ENCODE results near the gene RELN.

RELN gene

GRCh38 chr7:103966593-103967277 lies 22.7 kb downstream of the RELN start:
- no peak for ATAC-seq
- no peak for TF ChIP-seq TCF4 (CRISPR knock-in tag; IDR thresholded peaks at IDR 0.05; ENCODE audit: borderline replicate concordance)
- TF ChIP-seq BACH2 (CRISPR knock-in tag; IDR thresholded peaks at IDR 0.05; ENCODE audit: borderline replicate concordance), result no peak
- no peak for TF ChIP-seq TOX (CRISPR knock-in tag; IDR thresholded peaks at IDR 0.05; ENCODE audit: borderline replicate concordance)
- TF ChIP-seq POU6F1 (CRISPR knock-in tag; IDR thresholded peaks at IDR 0.05; ENCODE audit: borderline replicate concordance, low read depth), result no peak

GRCh38 chr7:103964269-103964668 lies 25.2 kb downstream of the RELN start:
- TF ChIP-seq OSR1 (CRISPR knock-in tag; IDR thresholded peaks at IDR 0.05) (no peak), ESRRG (CRISPR knock-in tag; IDR thresholded peaks at IDR 0.05) (no peak), TOX (CRISPR knock-in tag; IDR thresholded peaks at IDR 0.05; ENCODE audit: borderline replicate concordance) (no peak), CSRNP3 (CRISPR knock-in tag; IDR thresholded peaks at IDR 0.05) (no peak), RARB (CRISPR knock-in tag; IDR thresholded peaks at IDR 0.05) (no peak), ZNF565 (CRISPR knock-in tag; conservative IDR thresholded peaks at IDR 0.05; ENCODE audit: low read depth) (no peak), ZFP30 (CRISPR knock-in tag; IDR thresholded peaks at IDR 0.05) (no peak), CREB5 (CRISPR knock-in tag; IDR thresholded peaks at IDR 0.05; ENCODE audit: low read depth) (no peak)
- no peak for ATAC-seq

GRCh38 chr7:103962070-103962469 lies 27.4 kb downstream of the RELN start:
- ATAC-seq, result no peak

GRCh38 chr7:103958284-103958818 lies 31.1 kb downstream of the RELN start:
- ATAC-seq, result no peak

More at GRCh38 chr7:103962070-103962469, 27.4 kb downstream of the RELN start:
- TF ChIP-seq PATZ1 (CRISPR knock-in tag; IDR thresholded peaks at IDR 0.05; ENCODE audit: borderline replicate concordance) (no peak), ESRRG (CRISPR knock-in tag; IDR thresholded peaks at IDR 0.05) (no peak), TOX (CRISPR knock-in tag; IDR thresholded peaks at IDR 0.05; ENCODE audit: borderline replicate concordance) (no peak), OSR1 (CRISPR knock-in tag; IDR thresholded peaks at IDR 0.05) (no peak), POU6F1 (CRISPR knock-in tag; IDR thresholded peaks at IDR 0.05; ENCODE audit: borderline replicate concordance, low read depth) (no peak)

GRCh38 chr7:103955985-103956384 lies 33.5 kb downstream of the RELN start:
- no peak for ATAC-seq
- TF ChIP-seq OSR1 (CRISPR knock-in tag; IDR thresholded peaks at IDR 0.05), result no peak
- no peak for TF ChIP-seq ZNF565 (CRISPR knock-in tag; conservative IDR thresholded peaks at IDR 0.05; ENCODE audit: low read depth)
- no peak for TF ChIP-seq ZNF70 (CRISPR knock-in tag; IDR thresholded peaks at IDR 0.05)
- TF ChIP-seq GLIS3 (CRISPR knock-in tag; IDR thresholded peaks at IDR 0.05), result no peak
- no peak for TF ChIP-seq TSHZ2 (CRISPR knock-in tag; IDR thresholded peaks at IDR 0.05)
- no peak for TF ChIP-seq RARB (CRISPR knock-in tag; IDR thresholded peaks at IDR 0.05)
- TF ChIP-seq ESRRG (CRISPR knock-in tag; IDR thresholded peaks at IDR 0.05), result no peak
- TF ChIP-seq CSRNP3 (CRISPR knock-in tag; IDR thresholded peaks at IDR 0.05), result no peak
- no peak for TF ChIP-seq ZFP3 (CRISPR knock-in tag; IDR thresholded peaks at IDR 0.05)
- no peak for TF ChIP-seq ZNF8 (CRISPR knock-in tag; IDR thresholded peaks at IDR 0.05)
- no peak for TF ChIP-seq ZFP30 (CRISPR knock-in tag; IDR thresholded peaks at IDR 0.05)
- TF ChIP-seq SNAI2 (CRISPR knock-in tag; IDR thresholded peaks at IDR 0.05), result no peak

More at GRCh38 chr7:103958284-103958818, 31.1 kb downstream of the RELN start:
- no peak for TF ChIP-seq ZNF70 (CRISPR knock-in tag; IDR thresholded peaks at IDR 0.05)
- TF ChIP-seq PPARA (CRISPR knock-in tag; IDR thresholded peaks at IDR 0.05; ENCODE audit: borderline replicate concordance), result no peak
- no peak for TF ChIP-seq TOX (CRISPR knock-in tag; IDR thresholded peaks at IDR 0.05; ENCODE audit: borderline replicate concordance)
- TF ChIP-seq ZNF565 (CRISPR knock-in tag; conservative IDR thresholded peaks at IDR 0.05; ENCODE audit: low read depth), result no peak
- no peak for TF ChIP-seq BACH2 (CRISPR knock-in tag; IDR thresholded peaks at IDR 0.05; ENCODE audit: borderline replicate concordance)

Measured in SK-N-SH treated with all-trans-retinoic acid at 6 μM for 48 hours (cell line).